CD14-positive monocyte (primary cell): ENCODE data around the gene MAP1LC3A. TPM values are rescaled to one million over a fixed set of nuclear protein-coding genes. Genes with fewer than 3 reads are reported as not detected.
"Not testable (repeated sequence)": the region's sequence is repeated elsewhere in the genome, so short reads cannot be mapped to it uniquely, and the experiment has no call there.

Source experiments
- DNase-seq, 3 donors: peaks; one replicate each; pipeline ENCODE4 v3.0.0-alpha.2; 2011 to 2022
- H2AFZ ChIP-seq: 2 replicates; pipeline ENCODE4 v1.6.0; 2012; ENCODE audit warnings: mild to moderate bottlenecking, low read depth, low read length, inconsistent platforms; ENCODE audit not compliant: insufficient read depth, poor library complexity, severe bottlenecking
- H3K27ac ChIP-seq, 2 donors: 1 replicate in 1 of 2; 2 replicates in 1 of 2; pipeline ENCODE4 v1.5.1; 2012 to 2013; ENCODE audit warnings: low read length in 2 of 2, control low read depth in 1 of 2, inconsistent platforms in 1 of 2, low read depth in 1 of 2, mild to moderate bottlenecking in 1 of 2
- H3K27me3 ChIP-seq, 2 donors: one replicate each; pipeline versions ENCODE4 v1.6.0 to v1.6.1; 2011 to 2013; ENCODE audit warnings: low read length in 2 of 2; ENCODE audit not compliant: control insufficient read depth in 2 of 2, insufficient read depth in 2 of 2
- H3K36me3 ChIP-seq, 2 donors: replicated peaks in 1 of 2; 1 replicate in 1 of 2; 2 replicates in 1 of 2; pipeline versions ENCODE4 v1.5.1 to v1.6.1; 2012 to 2013; ENCODE audit warnings: low read length in 2 of 2, control low read depth in 1 of 2, inconsistent platforms in 1 of 2, mild to moderate bottlenecking in 1 of 2; ENCODE audit not compliant: insufficient read depth in 2 of 2, control insufficient read depth in 1 of 2
- H3K4me1 ChIP-seq, 2 donors: 1 replicate in 1 of 2; 2 replicates in 1 of 2; pipeline versions ENCODE4 v1.5.1 to v1.6.1; 2012 to 2013; ENCODE audit warnings: low read length in 2 of 2, control low read depth in 1 of 2, inconsistent platforms in 1 of 2, mild to moderate bottlenecking in 1 of 2, moderate library complexity in 1 of 2; ENCODE audit not compliant: insufficient read depth in 2 of 2, control insufficient read depth in 1 of 2
- H3K4me2 ChIP-seq: replicated peaks from 2 replicates; pipeline ENCODE3; 2012; ENCODE audit warnings: low read length, moderate library complexity, mild to moderate bottlenecking; ENCODE audit not compliant: poor library complexity, severe bottlenecking; ENCODE audit errors: extremely low read depth
- H3K4me3 ChIP-seq, 3 experiments: fragments of 200-600 bp in 1 of 3; sonication (generic) in 1 of 3; replicated peaks in 1 of 3; 1 replicate in 2 of 3; 2 replicates in 1 of 3; pipeline ENCODE4 v1.5.1; 2011 to 2013; ENCODE audit warnings: low read length in 3 of 3, mild to moderate bottlenecking in 3 of 3, control low read depth in 2 of 3, low read depth in 2 of 3, inconsistent platforms in 1 of 3, moderate library complexity in 1 of 3
- H3K79me2 ChIP-seq: 2 replicates; pipeline ENCODE4 v1.6.0; 2012; ENCODE audit warnings: mild to moderate bottlenecking, control low read depth, inconsistent platforms, low read length, moderate library complexity; ENCODE audit not compliant: insufficient read depth
- H3K9ac ChIP-seq: 2 replicates; pipeline ENCODE4 v1.6.0; 2017; ENCODE audit warnings: low read length, mild to moderate bottlenecking; ENCODE audit not compliant: insufficient read depth, poor library complexity, severe bottlenecking
- H3K9me3 ChIP-seq, 2 donors: replicated peaks in 1 of 2; 1 replicate in 1 of 2; 2 replicates in 1 of 2; pipeline versions ENCODE4 v1.5.1 to v1.6.1; 2012 to 2013; ENCODE audit warnings: low read length in 2 of 2, control low read depth in 1 of 2; ENCODE audit not compliant: control insufficient read depth in 1 of 2, insufficient read depth in 1 of 2
- H4K20me1 ChIP-seq: 2 replicates; pipeline ENCODE4 v1.6.0; 2012; ENCODE audit warnings: mild to moderate bottlenecking, low read length, control low read depth, moderate library complexity; ENCODE audit not compliant: insufficient read depth
- H3K27ac Mint-ChIP-seq, 7 donors: one replicate each; pipeline ENCODE4 v1.8.0; 2020; ENCODE audit warnings: mild to moderate bottlenecking in 7 of 7, mixed read lengths in 7 of 7, moderate library complexity in 6 of 7, inconsistent platforms in 2 of 7
- H3K27me3 Mint-ChIP-seq, 3 donors: one replicate each; pipeline ENCODE4 v1.8.0; 2021 to 2022; ENCODE audit warnings: low read depth in 3 of 3, mild to moderate bottlenecking in 3 of 3, mixed read lengths in 3 of 3, moderate library complexity in 3 of 3, inconsistent platforms in 1 of 3
- H3K36me3 Mint-ChIP-seq, 2 donors: one replicate each; pipeline ENCODE4 v1.8.0; 2020; ENCODE audit warnings: mixed read lengths in 2 of 2, inconsistent platforms in 1 of 2, mild to moderate bottlenecking in 1 of 2
- H3K4me1 Mint-ChIP-seq: one replicate; pipeline ENCODE4 v1.8.0; 2020; ENCODE audit warnings: mild to moderate bottlenecking, mixed read lengths
- H3K4me3 Mint-ChIP-seq, 2 donors: one replicate each; pipeline ENCODE4 v1.8.0; 2020; ENCODE audit warnings: mild to moderate bottlenecking in 2 of 2, mixed read lengths in 2 of 2, moderate library complexity in 1 of 2
- H3K9me3 Mint-ChIP-seq, 7 donors: one replicate each; pipeline ENCODE4 v1.8.0; 2020 to 2022; ENCODE audit warnings: mixed read lengths in 7 of 7, mild to moderate bottlenecking in 6 of 7, moderate library complexity in 6 of 7, inconsistent platforms in 2 of 7
- CTCF ChIP-seq: fragments of 200-600 bp; IDR thresholded peaks from one replicate; pipeline ENCODE4 v1.8.0; 2022; ENCODE audit warnings: antibody characterized with exemption, mild to moderate bottlenecking
- WGBS: methylation state at CpG from one replicate; pipeline ENCODE4 v1.1.5; 2013; ENCODE audit warnings: missing lambda C conversion rate; ENCODE audit not compliant: insufficient coverage; 5-methylcytosine and 5-hydroxymethylcytosine counted together
- intact Hi-C, 2 donors: fragments of 100-400 bp; cut with micrococcal nuclease; formaldehyde crosslinking; loops; one replicate each; pipeline versions ENCODE4 v1.15.0 to v1.15.1; 2023
- polyA plus RNA-seq, 3 donors: library from polyadenylated mRNA; depleted of rRNA in 1 of 3; unstranded in 2 of 3; stranded (reverse) in 1 of 3; fragments of 300-500 nt in 2 of 3; fragments of >200 nt in 1 of 3; fragmentation: Illumina TruSeq in 2 of 3; gene quantifications; 1 replicate in 2 of 3; 2 replicates in 1 of 3; pipeline ENCODE4 v1.2.3, GENCODE V29; 2012 to 2021

Gene MAP1LC3A
- polyA plus RNA-seq, 3 donors, result 2.5 to 7.7 (median 2.6) TPM

GRCh38 chr20:34517114-34517505 lies 41.4 kb upstream of the MAP1LC3A start:
- H3K4me1 ChIP-seq, result peaks cover 12 to 21% of the 10 kb centered on the region in 2 donors

GRCh38 chr20:34518863-34519262 lies 39.7 kb upstream of the MAP1LC3A start:
- H3K27me3 ChIP-seq, H3K27ac Mint-ChIP-seq, H3K4me3 ChIP-seq, H3K27ac ChIP-seq, H3K27me3 Mint-ChIP-seq, H3K4me3 Mint-ChIP-seq, H2AFZ ChIP-seq, H3K9me3 ChIP-seq, intact Hi-C loops, H3K9ac ChIP-seq, DNase-seq, H3K4me2 ChIP-seq, H3K9me3 Mint-ChIP-seq: not testable (repeated sequence)
- H3K79me2 ChIP-seq, result peaks cover 79% of the 10 kb centered on the region
- peaks cover 53% of the 10 kb centered on the region for H4K20me1 ChIP-seq
- Mint-ChIP-seq H3K36me3 (peaks cover 17 to 40% of the 10 kb centered on the region in 2 donors), H3K4me1 (peaks cover 32% of the 10 kb centered on the region)
- peaks cover 3 to 35% of the 10 kb centered on the region in 2 donors for H3K36me3 ChIP-seq
- H3K4me1 ChIP-seq, result peaks cover 12 to 21% of the 10 kb centered on the region in 2 donors
- WGBS, result 95% methylated on average over 3 of the region's 7 CpGs

More at GRCh38 chr20:34517114-34517505, 41.4 kb upstream of the MAP1LC3A start:
- no peak for TF ChIP-seq CTCF
- Histone ChIP-seq H2AFZ (peak overlapping the region; percentile 99), H3K27me3 (no peaks in the 10 kb centered on the region), H3K79me2 (peaks cover 61% of the 10 kb centered on the region), H3K9me3 (no peaks in the 10 kb centered on the region), H4K20me1 (peaks cover 36% of the 10 kb centered on the region), H3K9ac (peak overlapping the region; percentile 90), H3K27ac (peak overlapping the region; percentile 59 to 85), H3K36me3 (peaks cover under 1 to 26% of the 10 kb centered on the region in 2 donors), H3K4me2 (peak overlapping the region; percentile 98), H3K4me3 (peak overlapping the region; percentile 84 to 98 (median 93))
- intact Hi-C loops, result no loop called here
- Mint-ChIP-seq H3K36me3 (peaks cover 12 to 29% of the 10 kb centered on the region in 2 donors), H3K27ac (peak overlapping the region in 6 of 7 donors; percentile 89 to 98 (median 96)), H3K4me3 (peak overlapping the region; percentile 97 to 99), H3K9me3 (peaks cover 0 to 5% (median 0%) of the 10 kb centered on the region in 7 donors), H3K4me1 (peaks cover 27% of the 10 kb centered on the region), H3K27me3 (peaks cover 0 to 2% (median 2%) of the 10 kb centered on the region in 3 donors)
- WGBS, result no CpG with 5 or more reads among the region's 3 CpGs
- DNase-seq, result peak in 1 of 3 donors; percentile 26

GRCh38 chr20:34519841-34520240 lies 38.7 kb upstream of the MAP1LC3A start:
- H3K4me2 ChIP-seq, H3K9ac ChIP-seq, H3K4me3 Mint-ChIP-seq, H3K27ac Mint-ChIP-seq, H2AFZ ChIP-seq, H3K9me3 Mint-ChIP-seq, DNase-seq, H3K27ac ChIP-seq, H3K27me3 Mint-ChIP-seq, H3K27me3 ChIP-seq, H3K9me3 ChIP-seq, H3K4me3 ChIP-seq: not testable (repeated sequence)
- H3K36me3 ChIP-seq, result peaks cover 3 to 45% of the 10 kb centered on the region in 2 donors
- Mint-ChIP-seq H3K36me3 (peaks cover 21 to 47% of the 10 kb centered on the region in 2 donors), H3K4me1 (peaks cover 27% of the 10 kb centered on the region)
- WGBS, result 98% methylated on average over 8 of the region's 10 CpGs
- peaks cover 10 to 20% of the 10 kb centered on the region in 2 donors for H3K4me1 ChIP-seq
- intact Hi-C loops, result loop anchor here in 1 of 2 donors (5.0 kb wide), 1 partner anchor 218 kb away; the partner anchor contains the start of gene AHCY
- H4K20me1 ChIP-seq, result peaks cover 63% of the 10 kb centered on the region
- peaks cover 89% of the 10 kb centered on the region for H3K79me2 ChIP-seq
